ENCODE measurements around the gene SLC25A45.

The SLC25A45 gene, protein sequence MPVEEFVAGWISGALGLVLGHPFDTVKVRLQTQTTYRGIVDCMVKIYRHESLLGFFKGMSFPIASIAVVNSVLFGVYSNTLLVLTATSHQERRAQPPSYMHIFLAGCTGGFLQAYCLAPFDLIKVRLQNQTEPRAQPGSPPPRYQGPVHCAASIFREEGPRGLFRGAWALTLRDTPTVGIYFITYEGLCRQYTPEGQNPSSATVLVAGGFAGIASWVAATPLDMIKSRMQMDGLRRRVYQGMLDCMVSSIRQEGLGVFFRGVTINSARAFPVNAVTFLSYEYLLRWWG

DNA sequence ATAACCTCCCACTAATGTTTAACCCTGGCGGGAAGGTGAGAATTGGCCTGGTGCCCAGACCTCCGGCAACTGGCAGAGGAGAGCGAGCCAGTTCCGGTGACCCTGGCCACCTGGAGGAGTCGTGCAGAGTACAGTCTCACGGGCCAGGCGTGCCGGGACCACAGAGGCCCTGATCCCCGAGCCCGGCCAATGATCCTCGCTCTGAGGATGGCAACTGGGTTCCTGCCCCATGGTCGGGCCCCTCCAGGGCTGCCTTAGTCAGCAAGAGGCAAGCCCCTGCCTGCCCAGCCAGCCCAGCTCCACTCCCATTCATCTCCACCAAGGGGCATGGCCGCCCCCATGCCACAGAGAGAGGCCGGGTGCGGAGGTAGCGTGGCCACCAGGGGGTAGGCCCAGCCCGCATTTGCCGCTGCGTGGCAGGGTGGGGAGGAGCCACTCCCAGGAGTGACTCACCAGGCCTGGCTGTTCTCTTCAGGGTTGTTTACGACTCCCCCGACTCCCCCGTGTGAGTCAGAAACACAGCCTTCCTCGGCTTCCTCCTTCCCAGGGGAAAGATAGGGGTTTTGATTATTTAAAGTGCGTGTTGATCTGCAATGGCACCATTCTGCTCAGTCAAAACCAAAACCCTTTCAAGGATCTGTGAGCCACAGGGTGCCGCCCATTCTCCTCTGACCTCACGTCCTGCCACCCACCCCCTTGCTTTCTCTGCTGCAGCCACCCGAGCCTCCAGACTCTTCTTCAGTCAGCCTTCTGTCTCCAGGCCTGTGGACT, at the start of gene SLC25A45:
Gene SLC25A45, minus strand, starts transcription at position 614 of the 771 bp plus-strand sequence. CDS start 695 bp downstream, outside the sequence.
- Histone ChIP-seq H3K36me3 (ENCODE audit: control insufficient read depth in 5 of 5, insufficient read depth in 5 of 5, low read length in 5 of 5) (peaks cover 0 to 6% (median 0%) of the 10 kb centered on the region in 5 donors), H3K4me1 (ENCODE audit: control insufficient read depth in 5 of 5, insufficient read depth in 5 of 5, low read length in 5 of 5) (peaks cover 24 to 67% (median 50%) of the 10 kb centered on the region in 5 donors), H3K9ac (ENCODE audit: low read length in 5 of 5) (peak within 1 kb of the TSS; percentile 78 to 91 (median 87))

DNA sequence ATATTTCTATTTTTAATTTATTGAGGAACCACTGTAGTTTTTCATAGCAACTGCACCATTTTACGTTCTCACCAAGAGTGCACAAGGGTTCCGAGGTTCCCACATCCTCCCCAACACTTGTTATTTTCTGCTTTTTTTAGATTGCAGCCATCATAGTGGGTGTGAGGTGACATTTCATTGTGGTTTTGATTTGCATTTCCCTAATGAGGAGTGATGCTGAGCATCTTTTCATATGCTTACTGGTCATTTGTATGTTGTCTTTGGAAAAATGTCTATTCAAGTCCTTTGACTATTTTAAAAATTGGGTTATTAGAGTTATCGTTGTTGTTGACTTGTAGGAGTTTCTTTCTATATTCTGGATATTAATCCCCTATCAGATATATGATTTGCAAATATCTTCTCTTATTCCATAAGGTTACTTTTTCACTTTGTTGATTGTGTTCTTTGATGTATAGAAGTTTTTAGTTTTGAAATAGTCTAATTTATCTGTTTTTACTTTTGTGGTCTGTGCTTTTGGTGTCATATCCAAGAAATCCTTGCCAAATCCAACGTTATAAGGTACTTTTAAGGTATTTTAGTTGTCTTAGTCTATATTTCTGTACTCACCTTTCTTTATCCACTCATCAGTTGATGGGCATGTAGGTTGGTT, 49.1 kb upstream of the SLC25A45 start:
- peak overlapping the region; percentile 100 for H3K27ac ChIP-seq (ENCODE audit: low read depth, low read length)
- no peaks in the 10 kb centered on the region for H3K9me3 ChIP-seq (ENCODE audit: control insufficient read depth in 5 of 5, low read length in 5 of 5)
- peak overlapping the region in 2 of 5 donors; percentile 52 to 59 for H3K9ac ChIP-seq (ENCODE audit: low read length in 5 of 5)
- H3K4me1 ChIP-seq (ENCODE audit: control insufficient read depth in 5 of 5, insufficient read depth in 5 of 5, low read length in 5 of 5), result peaks cover 17 to 97% (median 96%) of the 10 kb centered on the region in 5 donors
- H3K36me3 ChIP-seq (ENCODE audit: control insufficient read depth in 5 of 5, insufficient read depth in 5 of 5, low read length in 5 of 5), result peaks cover 31 to 52% (median 42%) of the 10 kb centered on the region in 5 donors
- H3K27me3 ChIP-seq (ENCODE audit: control insufficient read depth in 5 of 5, insufficient read depth in 4 of 5, low read length in 5 of 5), result no peaks in the 10 kb centered on the region
- peak overlapping the region; percentile 19 to 98 (median 56) for H3K4me3 ChIP-seq (ENCODE audit: low read depth in 1 of 5, low read length in 5 of 5)

More for the DNA sequence above, at the start of gene SLC25A45:
- peak within 1 kb of the TSS; percentile 100 for H3K27ac ChIP-seq (ENCODE audit: low read depth, low read length)
- H3K27me3 ChIP-seq (ENCODE audit: control insufficient read depth in 5 of 5, insufficient read depth in 4 of 5, low read length in 5 of 5), result peaks cover 0 to 6% (median 0%) of the 10 kb centered on the region in 5 donors
- peak within 1 kb of the TSS; percentile 61 to 66 (median 65) for H3K4me3 ChIP-seq (ENCODE audit: low read depth in 1 of 5, low read length in 5 of 5)
- H3K9me3 ChIP-seq (ENCODE audit: control insufficient read depth in 5 of 5, low read length in 5 of 5), result no peaks in the 10 kb centered on the region

DNA sequence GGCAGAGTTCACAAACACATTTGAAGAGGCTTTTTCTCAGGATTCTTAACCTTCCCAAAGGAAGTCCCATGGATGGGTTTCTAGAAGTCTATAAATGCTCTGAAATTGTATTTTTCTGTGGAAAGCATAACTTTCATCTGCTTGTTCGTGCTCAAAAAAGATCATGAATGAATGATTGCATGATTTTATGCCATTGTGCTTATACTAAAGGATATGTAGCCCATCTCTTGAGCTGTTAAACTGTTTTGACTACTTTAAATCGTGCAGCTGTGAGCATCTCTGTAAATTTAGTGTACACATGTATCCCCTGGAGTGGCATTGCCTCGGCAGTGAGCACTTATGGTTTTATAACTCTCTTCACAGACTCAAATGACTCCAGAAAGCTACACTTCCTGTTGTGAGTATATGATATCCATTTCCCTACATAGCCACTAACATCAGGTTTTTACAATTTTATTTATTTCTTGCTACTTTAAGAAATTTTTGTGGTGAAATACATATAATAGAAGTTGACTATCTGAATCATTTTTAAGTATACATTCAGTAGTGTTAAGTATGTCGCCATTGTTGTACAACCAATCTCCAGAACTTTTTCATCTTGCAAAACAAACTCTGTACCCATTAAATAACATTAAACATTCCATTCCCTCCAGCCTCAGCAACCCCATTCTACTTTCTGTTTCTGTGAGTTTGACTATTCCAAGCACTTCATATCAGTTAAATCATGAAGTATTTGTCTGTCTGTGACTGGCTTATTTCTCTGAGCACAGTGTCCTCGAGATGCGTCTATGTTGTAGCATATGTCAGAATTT, 48.2 kb upstream of the SLC25A45 start:
- H3K4me3 ChIP-seq (ENCODE audit: low read depth in 1 of 5, low read length in 5 of 5), result peak overlapping the region; percentile 48 to 100 (median 88)

DNA sequence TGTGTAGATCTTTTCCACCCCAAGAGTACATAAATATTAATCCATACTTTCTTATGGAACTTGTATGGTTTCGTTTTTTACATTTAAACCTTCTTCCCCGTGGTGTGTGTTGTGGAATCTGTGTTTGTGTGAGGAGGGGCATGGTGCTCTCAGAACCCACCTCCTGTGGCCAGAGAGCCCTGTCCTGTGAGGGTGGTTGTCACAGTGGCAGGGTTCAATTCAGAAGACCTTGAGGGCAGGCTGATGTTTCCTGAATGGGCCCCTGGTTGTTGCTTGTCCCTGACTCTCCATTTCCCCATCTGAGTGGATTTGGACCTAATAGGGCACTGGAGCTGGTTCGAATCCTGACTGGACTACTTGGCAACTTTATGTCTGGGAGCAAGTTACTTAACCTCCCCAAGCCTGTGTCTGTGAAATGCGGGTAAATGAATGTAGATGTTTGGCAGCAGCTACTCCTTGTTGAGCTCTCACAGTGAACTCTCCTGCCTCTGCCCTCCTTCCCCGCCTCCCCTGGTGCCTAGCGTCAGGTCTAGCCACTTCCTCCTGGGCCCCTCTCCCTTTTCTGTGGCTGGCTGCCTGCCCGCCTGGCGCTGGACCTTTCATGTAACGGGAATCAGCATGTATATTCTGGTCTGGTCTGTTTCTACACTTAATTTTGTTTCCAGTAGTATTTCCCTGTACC, 47.4 kb upstream of the SLC25A45 start:
- no peaks in the 10 kb centered on the region for H3K9me3 ChIP-seq (ENCODE audit: control insufficient read depth in 5 of 5, low read length in 5 of 5)

More for the DNA sequence above, 48.2 kb upstream of the SLC25A45 start:
- Histone ChIP-seq H3K9me3 (ENCODE audit: control insufficient read depth in 5 of 5, low read length in 5 of 5) (no peaks in the 10 kb centered on the region), H3K27me3 (ENCODE audit: control insufficient read depth in 5 of 5, insufficient read depth in 4 of 5, low read length in 5 of 5) (no peaks in the 10 kb centered on the region), H3K9ac (ENCODE audit: low read length in 5 of 5) (peak overlapping the region; percentile 17 to 68 (median 46)), H3K4me1 (ENCODE audit: control insufficient read depth in 5 of 5, insufficient read depth in 5 of 5, low read length in 5 of 5) (peaks cover 11 to 92% (median 91%) of the 10 kb centered on the region in 5 donors), H3K27ac (ENCODE audit: low read depth, low read length) (peak overlapping the region; percentile 100), H3K36me3 (ENCODE audit: control insufficient read depth in 5 of 5, insufficient read depth in 5 of 5, low read length in 5 of 5) (peaks cover 30 to 52% (median 36%) of the 10 kb centered on the region in 5 donors)

DNA sequence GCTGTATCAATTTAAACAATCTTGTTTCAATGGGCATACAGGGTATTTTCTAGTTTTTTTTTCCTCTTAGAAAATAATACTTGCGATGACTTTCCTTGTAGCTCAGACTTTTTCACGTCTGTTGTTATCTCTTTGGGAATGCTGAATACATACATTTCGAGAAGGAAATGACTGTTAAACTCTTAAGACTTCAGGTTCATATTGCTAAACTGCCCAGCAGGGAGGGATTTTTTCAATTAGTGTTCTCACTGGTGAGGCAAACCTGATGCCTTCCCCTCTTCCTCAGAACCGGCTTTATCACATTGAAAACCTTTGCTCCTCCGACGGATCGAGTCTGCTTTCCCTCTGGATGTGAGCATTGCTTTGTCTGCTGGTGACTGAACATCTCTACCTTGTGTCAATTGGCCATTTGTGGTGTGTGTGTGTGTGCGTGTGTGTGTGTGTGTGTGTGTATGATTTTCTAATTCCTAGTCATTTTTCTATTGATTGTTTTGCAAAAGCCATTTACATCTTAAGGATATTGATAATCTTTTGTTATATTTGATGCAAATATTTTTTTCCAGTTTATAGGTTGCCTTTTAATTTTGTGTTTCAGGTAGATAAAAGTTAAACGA, 46.7 kb upstream of the SLC25A45 start:
- H3K4me3 ChIP-seq (ENCODE audit: low read depth in 1 of 5, low read length in 5 of 5), result peak overlapping the region; percentile 49 to 100 (median 88)
- H3K9me3 ChIP-seq (ENCODE audit: control insufficient read depth in 5 of 5, low read length in 5 of 5), result no peaks in the 10 kb centered on the region
- H3K36me3 ChIP-seq (ENCODE audit: control insufficient read depth in 5 of 5, insufficient read depth in 5 of 5, low read length in 5 of 5), result peaks cover 27 to 46% (median 29%) of the 10 kb centered on the region in 5 donors
- H3K4me1 ChIP-seq (ENCODE audit: control insufficient read depth in 5 of 5, insufficient read depth in 5 of 5, low read length in 5 of 5), result peaks cover 7 to 79% (median 77%) of the 10 kb centered on the region in 5 donors
- H3K27ac ChIP-seq (ENCODE audit: low read depth, low read length), result peak overlapping the region; percentile 100
- peak overlapping the region in 4 of 5 donors; percentile 1 to 63 (median 48) for H3K9ac ChIP-seq (ENCODE audit: low read length in 5 of 5)
- H3K27me3 ChIP-seq (ENCODE audit: control insufficient read depth in 5 of 5, insufficient read depth in 4 of 5, low read length in 5 of 5), result no peaks in the 10 kb centered on the region

More for the DNA sequence above, 47.4 kb upstream of the SLC25A45 start:
- H3K27me3 ChIP-seq (ENCODE audit: control insufficient read depth in 5 of 5, insufficient read depth in 4 of 5, low read length in 5 of 5), result no peaks in the 10 kb centered on the region
- H3K4me1 ChIP-seq (ENCODE audit: control insufficient read depth in 5 of 5, insufficient read depth in 5 of 5, low read length in 5 of 5), result peaks cover 10 to 86% (median 84%) of the 10 kb centered on the region in 5 donors
- peaks cover 30 to 52% (median 34%) of the 10 kb centered on the region in 5 donors for H3K36me3 ChIP-seq (ENCODE audit: control insufficient read depth in 5 of 5, insufficient read depth in 5 of 5, low read length in 5 of 5)
- peak overlapping the region; percentile 100 for H3K27ac ChIP-seq (ENCODE audit: low read depth, low read length)
- peak overlapping the region; percentile 48 to 100 (median 88) for H3K4me3 ChIP-seq (ENCODE audit: low read depth in 1 of 5, low read length in 5 of 5)
- H3K9ac ChIP-seq (ENCODE audit: low read length in 5 of 5), result peak overlapping the region; percentile 13 to 68 (median 38)

DNA sequence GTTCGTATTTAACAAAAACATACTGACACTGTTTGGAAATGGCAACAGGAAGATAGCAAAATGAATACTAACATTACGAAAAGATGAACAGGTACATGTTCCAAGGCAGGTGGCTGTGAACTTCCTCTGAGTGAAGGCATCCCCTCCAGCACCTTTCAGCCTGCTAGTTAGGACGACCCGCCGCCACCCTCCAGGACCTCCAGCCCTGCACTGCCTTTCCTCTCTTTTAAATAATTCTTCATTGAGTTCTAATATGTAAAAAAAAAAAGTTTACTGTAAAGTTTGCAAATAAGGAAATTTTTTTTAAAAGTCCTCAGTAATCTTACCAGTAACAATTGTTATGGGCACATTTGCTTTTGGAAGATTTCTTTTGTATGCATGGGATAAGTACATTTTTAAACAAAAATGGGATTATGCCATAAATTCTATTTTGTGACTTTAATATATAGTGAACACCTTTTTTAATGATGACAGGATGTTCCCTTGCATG, 46.2 kb upstream of the SLC25A45 start:
- Histone ChIP-seq H3K27ac (ENCODE audit: low read depth, low read length) (peak overlapping the region; percentile 100), H3K9me3 (ENCODE audit: control insufficient read depth in 5 of 5, low read length in 5 of 5) (no peaks in the 10 kb centered on the region), H3K27me3 (ENCODE audit: control insufficient read depth in 5 of 5, insufficient read depth in 4 of 5, low read length in 5 of 5) (no peaks in the 10 kb centered on the region), H3K4me3 (ENCODE audit: low read depth in 1 of 5, low read length in 5 of 5) (peak overlapping the region; percentile 88 to 100 (median 98)), H3K4me1 (ENCODE audit: control insufficient read depth in 5 of 5, insufficient read depth in 5 of 5, low read length in 5 of 5) (peaks cover 5 to 73% (median 71%) of the 10 kb centered on the region in 5 donors), H3K9ac (ENCODE audit: low read length in 5 of 5) (peak overlapping the region; percentile 39 to 100 (median 63)), H3K36me3 (ENCODE audit: control insufficient read depth in 5 of 5, insufficient read depth in 5 of 5, low read length in 5 of 5) (peaks cover 23 to 46% (median 28%) of the 10 kb centered on the region in 5 donors)

DNA sequence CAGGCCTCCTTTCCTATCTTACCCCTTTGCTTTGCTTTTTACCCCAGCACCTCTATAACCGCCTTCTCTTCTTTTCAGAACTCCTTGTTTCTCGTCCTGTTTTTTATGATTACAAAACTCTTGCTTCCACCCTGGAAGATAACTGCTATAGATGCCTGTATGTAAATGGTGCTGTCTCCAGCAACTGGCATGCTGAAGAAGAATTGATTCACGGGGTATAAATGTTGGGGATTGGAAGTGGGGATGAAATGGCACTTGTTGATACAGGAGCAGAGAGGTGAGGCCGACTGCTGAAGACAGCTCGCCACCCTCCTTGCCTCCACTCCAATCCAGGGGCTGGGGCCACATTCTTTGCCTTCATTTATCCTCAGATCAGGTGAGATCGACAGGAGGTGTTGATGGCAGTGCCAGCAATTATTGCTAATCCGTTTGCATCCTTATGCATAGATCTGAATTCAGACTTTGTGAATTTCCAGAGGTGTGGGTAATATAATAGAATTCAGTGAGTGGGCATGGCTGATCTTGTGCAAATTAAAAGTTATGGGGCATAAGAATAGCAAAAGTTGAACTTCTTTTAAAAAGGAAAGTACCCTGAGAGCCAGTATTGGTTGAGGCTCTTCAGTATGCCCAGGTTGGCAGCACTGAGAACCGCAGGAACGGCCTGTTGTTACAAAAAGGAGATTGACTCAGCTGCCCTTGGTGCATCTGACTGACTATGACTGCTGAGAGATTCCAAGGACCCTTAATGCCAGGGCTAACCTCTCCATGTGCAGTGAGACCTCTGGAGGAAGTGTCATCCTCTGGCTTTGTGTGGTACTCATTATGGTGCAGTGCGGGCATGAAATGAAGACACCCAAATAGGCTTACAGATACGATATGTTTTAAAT, 45.5 kb upstream of the SLC25A45 start:
- H3K4me1 ChIP-seq (ENCODE audit: control insufficient read depth in 5 of 5, insufficient read depth in 5 of 5, low read length in 5 of 5), result peaks cover 5 to 69% (median 65%) of the 10 kb centered on the region in 5 donors
- peak overlapping the region; percentile 39 to 100 (median 99) for H3K9ac ChIP-seq (ENCODE audit: low read length in 5 of 5)
- H3K4me3 ChIP-seq (ENCODE audit: low read depth in 1 of 5, low read length in 5 of 5), result peak overlapping the region; percentile 88 to 100 (median 98)
- H3K27me3 ChIP-seq (ENCODE audit: control insufficient read depth in 5 of 5, insufficient read depth in 4 of 5, low read length in 5 of 5), result no peaks in the 10 kb centered on the region
- no peaks in the 10 kb centered on the region for H3K9me3 ChIP-seq (ENCODE audit: control insufficient read depth in 5 of 5, low read length in 5 of 5)
- H3K27ac ChIP-seq (ENCODE audit: low read depth, low read length), result peak overlapping the region; percentile 100
- H3K36me3 ChIP-seq (ENCODE audit: control insufficient read depth in 5 of 5, insufficient read depth in 5 of 5, low read length in 5 of 5), result peaks cover 18 to 43% (median 25%) of the 10 kb centered on the region in 5 donors

Data from subcutaneous abdominal adipose tissue (tissue), 5 donors.